HL-60/S4 treated with retinoic acid at 250 ng/mL for 4 days and 3 days (cell line): ENCODE results near the gene DPAGT1.
"Not testable (repeated sequence)": the region's sequence is repeated elsewhere in the genome, so short reads cannot be mapped to it uniquely, and the experiment has no call there.

Experiments used
- in situ Hi-C: fragments of 300-500 bp; cut with MboI; formaldehyde crosslinking; loops from 2 replicates; pipeline ENCODE4 v1.7.0; 2022; ENCODE audit warnings: low sequenced_read_pairs

DPAGT1 gene

DNA sequence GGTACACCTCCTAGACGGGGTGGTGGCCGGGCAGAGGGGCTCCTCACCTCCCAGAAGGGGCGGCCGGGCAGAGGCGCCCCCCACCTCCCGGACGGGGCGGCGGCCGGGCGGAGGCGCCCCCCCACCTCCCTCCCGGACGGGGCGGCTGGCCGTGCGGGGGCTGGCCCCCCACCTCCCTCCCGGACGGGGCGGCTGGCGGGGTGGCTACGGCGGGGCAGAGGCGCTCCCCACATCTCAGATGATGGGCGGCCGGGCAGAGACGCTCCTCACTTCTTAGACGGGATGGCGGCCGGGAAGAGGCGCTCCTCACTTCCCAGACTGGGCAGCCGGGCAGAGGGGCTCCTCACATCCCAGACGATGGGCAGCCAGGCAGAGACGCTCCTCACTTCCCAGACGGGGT lies 42.5 kb downstream of the DPAGT1 start:
- in situ Hi-C loops: not testable (repeated sequence)

DNA sequence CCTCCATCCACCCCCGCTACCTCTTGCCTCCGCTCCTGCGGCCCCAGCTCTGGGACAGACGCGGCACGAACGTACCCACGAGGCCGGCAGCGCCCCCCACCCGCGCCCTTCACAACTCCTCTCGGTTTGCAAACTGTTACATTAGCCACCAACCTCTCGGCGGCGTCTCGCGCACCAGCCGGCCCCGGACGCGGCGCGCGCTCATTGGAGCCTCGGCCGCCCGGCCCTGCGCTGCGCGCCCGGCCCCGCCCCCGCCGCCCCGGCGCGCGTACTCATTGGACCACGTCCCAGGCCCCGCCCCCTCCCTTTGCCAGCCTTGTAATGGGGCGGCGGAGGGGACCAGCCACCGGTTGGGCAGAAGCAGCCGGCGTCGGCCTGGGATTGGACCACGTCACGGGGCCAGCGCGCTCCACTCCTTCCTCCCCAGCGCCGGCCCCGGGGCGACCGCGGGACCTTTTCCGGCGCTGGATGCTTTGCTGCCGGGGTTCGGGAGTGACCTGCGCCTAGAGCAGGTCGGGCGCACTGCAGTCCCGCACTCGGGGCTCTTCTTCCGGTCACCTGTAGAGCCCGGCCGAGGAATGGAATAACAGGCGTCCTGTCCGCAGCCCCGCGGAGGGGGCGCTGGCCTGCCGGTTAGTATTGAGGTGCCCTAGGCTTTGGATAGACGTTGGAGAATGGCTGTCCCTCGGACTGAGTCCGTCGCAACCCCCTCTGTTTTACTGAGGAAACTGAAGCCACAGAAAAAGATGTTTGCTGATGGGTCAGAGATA lies 44.5 kb downstream of the DPAGT1 start, which contains the start of gene HYOU1:
Gene HYOU1 (minus strand): TSS at position 206 of the 770 bp plus-strand sequence. CDS start 1,045 bp downstream, outside the sequence.
- in situ Hi-C loops: no loop called here

DNA sequence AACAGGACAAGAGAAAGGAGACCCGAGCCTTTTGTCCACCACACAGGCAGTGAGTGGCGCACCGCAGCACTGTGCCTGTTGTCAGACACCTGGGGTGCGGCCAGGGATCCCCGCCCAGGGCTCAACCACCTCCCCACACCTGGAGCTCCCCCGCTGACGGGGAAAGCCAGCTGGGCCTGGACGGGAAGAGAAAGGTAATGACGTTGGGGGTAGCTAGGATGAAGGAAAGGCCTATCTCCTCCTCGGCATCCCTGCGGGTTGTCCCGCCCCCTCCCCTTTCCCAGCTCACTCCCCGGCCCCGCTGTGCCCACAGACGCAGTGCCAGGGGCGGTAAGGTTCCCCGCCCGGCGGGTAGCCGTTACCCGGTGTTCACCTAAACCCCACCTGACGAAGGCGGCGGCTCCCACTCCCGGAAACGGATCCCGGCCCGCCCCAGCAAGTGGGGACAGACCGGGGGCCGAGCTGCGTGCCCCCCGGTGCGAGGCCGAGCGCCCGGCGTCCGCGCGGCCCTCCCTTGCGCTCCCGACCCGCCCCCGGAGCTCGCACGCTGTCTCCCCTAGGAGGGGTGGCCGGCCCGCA lies 45.1 kb downstream of the DPAGT1 start:
- in situ Hi-C loops: no loop called here

DNA sequence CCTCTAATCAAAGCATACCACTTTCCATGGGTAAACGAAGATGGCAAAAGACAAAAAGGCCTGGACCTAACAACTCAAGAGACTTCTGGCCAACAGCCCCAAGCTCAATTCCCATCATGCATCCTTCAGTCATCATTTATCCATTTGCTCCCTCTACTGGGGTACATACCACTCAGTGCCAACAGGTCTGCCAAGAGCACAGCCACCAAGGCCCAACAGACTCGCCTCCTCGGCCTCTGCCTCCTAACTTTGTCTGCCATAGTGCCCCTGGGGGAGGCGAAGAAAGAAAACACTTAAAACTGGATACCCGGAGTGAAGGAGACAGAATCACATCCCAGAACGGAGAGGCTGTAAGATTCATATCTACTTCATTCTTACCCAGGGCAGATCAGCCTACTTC lies 45.8 kb downstream of the DPAGT1 start:
- in situ Hi-C loops: no loop called here

- in situ Hi-C loops: no loop called here
Observed at GRCh38 chr11:119054418-119054817, 47.2 kb downstream of the DPAGT1 start.

- in situ Hi-C loops: no loop called here
Observed at GRCh38 chr11:119052163-119052814, 49.4 kb downstream of the DPAGT1 start.

DNA sequence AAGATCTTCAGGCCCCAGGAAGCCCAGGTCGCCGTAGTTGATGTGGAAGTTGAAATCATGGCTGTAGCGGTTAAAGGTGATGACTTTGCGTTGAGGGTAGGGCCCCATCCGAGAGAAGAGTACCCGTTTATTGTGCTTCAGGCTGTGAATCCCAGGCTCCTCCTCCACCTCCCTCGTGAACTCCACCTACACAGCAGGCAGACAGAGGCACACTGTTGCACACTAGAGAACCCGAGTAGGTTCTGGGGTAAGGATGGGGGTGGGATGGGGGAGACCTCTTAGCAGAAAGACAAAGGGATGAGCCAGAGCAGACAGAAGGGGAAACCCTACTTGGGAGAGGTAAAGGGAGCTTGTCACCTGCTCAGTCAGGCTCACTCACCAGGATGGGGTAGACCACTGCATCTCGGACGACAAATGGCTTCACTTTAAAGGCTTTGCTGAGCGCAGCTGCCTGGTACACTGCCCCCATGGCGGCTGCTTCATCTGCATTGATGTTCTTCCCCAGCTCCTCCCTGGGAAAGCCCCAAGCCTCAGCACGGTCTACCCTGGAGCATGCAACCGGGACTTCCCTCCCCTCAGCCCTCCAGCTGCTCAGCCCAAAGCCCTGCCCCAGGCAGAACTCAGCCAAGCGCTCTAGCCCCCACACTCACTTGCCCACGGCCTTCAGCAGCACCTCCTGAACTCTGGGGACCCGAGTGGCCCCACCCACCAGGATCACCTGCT lies 50.1 kb downstream of the DPAGT1 start:
- in situ Hi-C loops: no loop called here

DNA sequence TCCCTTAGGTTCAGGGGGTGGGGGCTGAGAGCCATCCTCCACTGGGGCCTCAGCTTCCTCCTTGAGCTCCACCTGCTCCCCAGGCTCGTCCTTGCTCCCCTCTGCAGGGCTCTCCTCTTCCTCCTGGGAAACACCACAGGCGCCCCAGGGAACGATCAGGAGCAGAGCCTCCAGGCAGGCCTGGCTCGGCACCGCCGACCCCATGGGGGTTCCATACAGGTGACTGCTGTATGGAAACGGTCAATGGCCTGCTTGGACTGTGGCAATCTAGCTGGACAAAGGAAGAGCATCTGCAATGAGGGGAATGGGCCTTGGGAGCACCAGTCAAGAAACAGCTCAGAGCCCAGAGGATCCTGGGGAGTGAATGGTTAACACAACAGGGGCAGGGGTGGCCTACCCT lies 52.6 kb downstream of the DPAGT1 start:
- in situ Hi-C loops: no loop called here

DNA sequence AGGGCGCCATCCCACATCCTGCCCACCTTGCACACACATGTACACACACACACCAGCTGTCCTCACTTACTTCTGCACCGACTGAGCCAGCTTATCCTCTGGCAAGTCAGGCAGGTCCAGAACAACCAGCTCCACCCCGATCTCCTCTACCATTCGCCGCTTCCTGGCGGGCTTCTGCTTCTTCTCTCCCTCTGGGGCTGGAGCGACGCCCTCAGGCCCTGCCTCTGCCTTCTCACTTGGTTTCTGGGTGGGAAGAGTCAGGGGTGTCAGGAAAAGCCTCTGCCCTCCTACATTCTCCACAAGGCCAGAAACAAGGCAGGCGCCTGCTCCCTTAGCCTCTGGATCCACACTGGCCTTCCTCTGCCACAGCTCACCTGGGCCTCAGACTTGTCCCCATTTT lies 53.0 kb downstream of the DPAGT1 start:
- in situ Hi-C loops: no loop called here

GRCh38 chr11:119047205-119047604 lies 54.4 kb downstream of the DPAGT1 start:
- in situ Hi-C loops: no loop called here
